ENCODE measurements around the gene TRIM36. TPM values are rescaled to one million over a fixed set of nuclear protein-coding genes. Genes with fewer than 3 reads are reported as not detected.

TRIM36 gene
- total and polyA plus RNA-seq, 2 of the 8 experiments (the other 6 are each of a cell fraction or from before 2014, with no cell fraction given): 8.5 to 14.1 TPM

DNA sequence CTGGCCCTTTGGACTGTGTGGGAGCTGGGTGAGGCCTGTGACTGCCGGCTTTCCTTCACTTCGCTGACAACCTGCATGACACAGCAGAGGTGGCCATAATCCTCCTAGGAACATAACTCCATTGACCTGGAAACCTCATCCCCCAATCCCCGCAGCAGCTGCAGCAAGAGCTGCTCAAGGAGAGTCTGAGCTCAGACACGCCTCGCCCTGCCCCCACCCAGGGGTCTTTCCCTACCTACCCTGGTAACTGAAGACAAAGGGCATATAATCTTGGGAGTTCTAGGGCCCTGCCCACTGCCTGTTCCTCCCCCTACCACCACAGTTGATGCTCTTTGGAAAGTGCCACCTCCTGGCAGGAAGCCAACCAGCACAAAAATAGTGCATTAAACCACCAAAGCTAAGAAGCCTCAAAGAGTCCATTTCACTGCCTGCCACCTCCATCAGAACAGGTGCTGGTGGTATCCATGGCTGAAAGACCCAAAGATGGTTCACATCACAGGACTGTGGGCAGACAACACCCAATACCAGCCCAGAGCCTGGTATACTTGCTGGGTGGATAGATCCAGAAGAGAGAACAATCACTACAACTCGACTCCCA, 18.4 kb downstream of the TRIM36 start:
- CTCF ChIA-PET (ENCODE audit: partially characterized antibody): interaction anchor here (0.8 to 3.2 kb wide), 14 partner anchors 9 to 101 kb away, joined by 3 to 12 read pairs (median 4); no protein-coding TSS in a partner anchor
- WGBS, 2 experiments (ENCODE audit: extremely low coverage in 1 of 2, insufficient coverage in 1 of 2, insufficient read length in 1 of 2, insufficient replicate concordance in 2 of 2, low coverage in 1 of 2, low lambda C conversion rate in 2 of 2, missing lambda C conversion rate in 1 of 2): 89% methylated on average over 5 of the region's 6 CpGs; no CpG with 5 or more reads in 1 of the 2 experiments
- no peak overlapping the region for H4K8ac ChIP-seq (ENCODE audit: extremely low read depth, insufficient read depth, low read length)
- no peak overlapping the region for H3K9ac ChIP-seq (replicated peaks in 1 of 4; ENCODE audit: extremely low read depth in 1 of 4, low read depth in 3 of 4, low read length in 3 of 4)
- H4K91ac ChIP-seq (replicated peaks; ENCODE audit: insufficient read length, low read length): no peak overlapping the region
- no peak overlapping the region for H2BK120ac ChIP-seq (replicated peaks; ENCODE audit: low read depth, low read length)
- H3K14ac ChIP-seq (ENCODE audit: insufficient read length): no peak overlapping the region
- H3K27me3 ChIP-seq (replicated peaks in 1 of 4; ENCODE audit: control insufficient read depth in 3 of 4, extremely low read depth in 1 of 4, insufficient read depth in 3 of 4, low read length in 3 of 4): no peaks in the 10 kb centered on the region
- H2BK5ac ChIP-seq (ENCODE audit: low read depth, low read length): no peak overlapping the region
- H3K18ac ChIP-seq (ENCODE audit: extremely low read depth, low read length): no peak overlapping the region; the same call in 1 of the 2 replicates
- H4K5ac ChIP-seq (ENCODE audit: insufficient read length, low read depth, low read length): no peak overlapping the region
- POLR2A ChIA-PET (ENCODE audit: partially characterized antibody): interaction anchor here (0.9 to 1.6 kb wide), 3 partner anchors 15 to 30 kb away, joined by 3 read pairs; no protein-coding TSS in a partner anchor
- no peak overlapping the region for H2BK12ac ChIP-seq (ENCODE audit: low read depth, low read length)
- H4K20me1 ChIP-seq (replicated peaks in 1 of 2; ENCODE audit: control insufficient read depth in 1 of 2, insufficient read depth in 2 of 2, low read length in 2 of 2): peaks cover 0 to 3% of the 10 kb centered on the region in 2 experiments
- no peak overlapping the region for H3K4ac ChIP-seq (replicated peaks; ENCODE audit: insufficient read length, low read depth, low read length)
- H3K79me2 ChIP-seq (ENCODE audit: control insufficient read depth in 1 of 2, insufficient read depth in 2 of 2, low read length in 2 of 2): 0 out of 4 replicates have a peak, but pooled peaks cover 0 to 2% of the 10 kb centered on the region in 2 experiments
- H3K9me3 ChIP-seq (ENCODE audit: insufficient read depth in 2 of 2, low read depth in 1 of 2, low read length in 1 of 2): 0 out of 4 replicates have a peak, but pooled peaks cover 0 to 2% of the 10 kb centered on the region in 2 experiments
- peaks cover 0 to 3% (median 1%) of the 10 kb centered on the region in 4 experiments; a peak in 3 of 7 replicates for H3K4me1 ChIP-seq (replicated peaks in 1 of 4; ENCODE audit: control insufficient read depth in 3 of 4, insufficient read depth in 4 of 4, low read length in 3 of 4)
- no peak overlapping the region for H2AK5ac ChIP-seq (ENCODE audit: low read depth, low read length)
- no peak overlapping the region for H2BK20ac ChIP-seq (ENCODE audit: low read length)
- H2AFZ ChIP-seq (ENCODE audit: low read length): no peak overlapping the region
- no peak overlapping the region; a peak in 1 of 4 replicates for H3K4me2 ChIP-seq (ENCODE audit: insufficient read depth in 1 of 2, low read depth in 2 of 2, low read length in 2 of 2)
- no peak overlapping the region for H2BK15ac ChIP-seq (ENCODE audit: low read length)
- no peaks in the 10 kb centered on the region; a peak in 1 of 8 replicates for H3K36me3 ChIP-seq (ENCODE audit: control insufficient read depth in 2 of 4, insufficient read depth in 4 of 4, low read length in 3 of 4)
- DNase-seq (ENCODE audit: low read depth in 1 of 2, low spot score in 2 of 2) (no peak), FAIRE-seq (no peak)
- no peaks in the 10 kb centered on the region for H3K23me2 ChIP-seq (ENCODE audit: low read depth, low read length)
- H3K23ac ChIP-seq (ENCODE audit: insufficient read length): no peak overlapping the region
- H3K56ac ChIP-seq (replicated peaks; ENCODE audit: insufficient read length, low read depth, low read length): no peak overlapping the region
- no peak overlapping the region for H3K27ac ChIP-seq (ENCODE audit: low read depth, low read length)
- H3K4me3 ChIP-seq (ENCODE audit: extremely low read depth in 1 of 4, insufficient read depth in 2 of 4, low read depth in 3 of 4, low read length in 4 of 4): no peak overlapping the region
- no peaks in the 10 kb centered on the region for H3K79me1 ChIP-seq (ENCODE audit: low read depth, low read length)
- TF ChIP-seq RXRA (IDR thresholded peaks at IDR 0.05; ENCODE audit: insufficient read depth, low read depth, low read length) (no peak), SP1 (IDR thresholded peaks at IDR 0.05; ENCODE audit: low read depth, low read length) (no peak), SAP30 (IDR thresholded peaks at IDR 0.05; ENCODE audit: insufficient read depth, insufficient replicate concordance, low read length) (no peak), ATF2 (IDR thresholded peaks at IDR 0.05; ENCODE audit: low read length) (no peak), BACH1 (IDR thresholded peaks at IDR 0.05; ENCODE audit: low read length) (no peak), BRCA1 (IDR thresholded peaks at IDR 0.05; ENCODE audit: low read depth, low read length) (no peak), POLR2AphosphoS5 (IDR thresholded peaks at IDR 0.05; ENCODE audit: low read depth, low read length) (no peak), NANOG (IDR thresholded peaks at IDR 0.05; ENCODE audit: insufficient read depth, low read depth, low read length, poor library complexity, severe bottlenecking) (no peak)
- TF ChIP-seq, protein P1, sequence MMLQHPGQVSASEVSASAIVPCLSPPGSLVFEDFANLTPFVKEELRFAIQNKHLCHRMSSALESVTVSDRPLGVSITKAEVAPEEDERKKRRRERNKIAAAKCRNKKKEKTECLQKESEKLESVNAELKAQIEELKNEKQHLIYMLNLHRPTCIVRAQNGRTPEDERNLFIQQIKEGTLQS (IDR thresholded peaks at IDR 0.05; ENCODE audit: insufficient read depth, low read depth, low read length): no peak
- TF ChIP-seq, protein P2, sequence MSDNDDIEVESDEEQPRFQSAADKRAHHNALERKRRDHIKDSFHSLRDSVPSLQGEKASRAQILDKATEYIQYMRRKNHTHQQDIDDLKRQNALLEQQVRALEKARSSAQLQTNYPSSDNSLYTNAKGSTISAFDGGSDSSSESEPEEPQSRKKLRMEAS (IDR thresholded peaks at IDR 0.05): no peak
